Amniotic stem cell (primary cell): ENCODE measurements around the gene NNMT.
"Not testable (repeated sequence)": the region's sequence is repeated elsewhere in the genome, so short reads cannot be mapped to it uniquely, and the experiment has no call there.

ENCODE experiments used
- DNase-seq: peaks from one replicate; lab custom pipeline; 2025; lab: John Stamatoyannopoulos, UW

Gene NNMT

DNA sequence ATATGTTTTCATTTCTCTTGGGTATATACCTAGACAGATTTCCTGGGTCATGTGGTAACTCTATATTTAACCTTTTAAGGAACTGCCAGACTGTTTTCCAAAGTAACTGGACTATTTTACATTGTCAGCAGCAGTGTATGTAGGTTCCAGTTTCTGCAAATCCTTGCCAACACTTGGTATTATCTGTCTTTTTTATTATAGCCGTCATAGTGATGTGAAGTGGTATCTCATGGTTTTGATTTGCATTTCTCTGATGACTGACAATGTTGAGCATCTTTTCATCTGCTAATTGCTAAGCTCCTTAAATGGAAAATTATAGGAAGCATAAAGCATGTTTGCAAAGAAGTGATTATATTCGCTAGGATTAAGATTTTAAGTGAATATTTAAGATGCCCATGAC lies 13.9 kb downstream of the NNMT start:
- DNase-seq = no peak

DNA sequence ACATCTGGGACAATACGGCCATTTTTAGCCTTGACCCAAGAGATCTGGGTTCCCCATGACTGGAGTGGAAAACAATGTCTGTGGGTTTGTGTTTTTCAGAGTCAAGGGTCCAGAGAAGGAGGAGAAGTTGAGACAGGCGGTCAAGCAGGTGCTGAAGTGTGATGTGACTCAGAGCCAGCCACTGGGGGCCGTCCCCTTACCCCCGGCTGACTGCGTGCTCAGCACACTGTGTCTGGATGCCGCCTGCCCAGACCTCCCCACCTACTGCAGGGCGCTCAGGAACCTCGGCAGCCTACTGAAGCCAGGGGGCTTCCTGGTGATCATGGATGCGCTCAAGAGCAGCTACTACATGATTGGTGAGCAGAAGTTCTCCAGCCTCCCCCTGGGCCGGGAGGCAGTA lies 15.7 kb downstream of the NNMT start:
- no peak for DNase-seq

DNA sequence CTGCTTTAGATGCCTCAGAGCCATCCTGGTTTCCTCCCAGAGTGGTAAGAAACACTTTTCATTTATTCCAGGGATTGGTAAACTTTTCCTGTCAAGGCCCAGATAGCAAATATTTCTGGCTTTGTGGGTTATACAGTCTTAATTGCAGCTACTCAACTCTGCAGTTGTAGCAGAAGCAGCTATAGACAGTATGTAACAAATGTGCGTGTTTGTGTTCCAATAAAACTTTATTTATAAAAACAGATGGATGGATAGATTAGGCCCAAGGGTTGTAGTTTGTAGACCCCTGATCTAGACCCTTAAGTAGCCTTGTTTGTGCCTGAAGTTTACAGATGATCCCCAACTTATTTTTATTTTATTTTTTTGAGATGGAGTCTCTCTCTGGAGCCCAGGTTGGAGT lies 17.9 kb downstream of the NNMT start:
- DNase-seq = no peak

DNA sequence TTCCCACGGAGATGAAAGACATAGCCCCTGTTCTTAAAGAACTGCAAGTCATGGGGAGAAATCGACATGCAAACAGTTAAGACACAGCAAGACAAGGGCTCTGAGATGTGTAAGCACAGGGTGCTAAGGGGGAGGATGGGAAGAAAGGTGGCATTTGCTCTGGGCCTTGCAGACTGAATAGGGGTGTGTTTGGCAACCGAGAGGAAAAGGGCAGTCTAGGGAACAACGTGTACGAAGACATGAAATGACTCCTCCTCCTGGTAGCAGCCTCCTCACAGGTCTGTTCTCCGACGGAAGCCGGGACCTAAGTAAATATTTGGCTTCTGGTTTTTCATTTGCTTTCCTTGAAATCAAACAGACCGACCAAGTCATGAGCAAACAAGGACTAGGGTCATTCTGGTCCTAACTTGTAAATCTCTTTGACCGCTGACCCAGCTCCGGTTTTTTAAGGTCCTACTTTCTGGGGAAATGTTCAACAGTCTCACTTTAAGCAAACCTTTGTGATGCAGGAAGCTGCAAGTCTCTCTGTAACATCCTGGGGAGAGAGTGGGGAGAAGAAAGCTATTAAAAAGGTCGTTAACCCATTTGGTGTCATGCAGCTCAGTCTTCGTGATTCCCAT lies 19.7 kb downstream of the NNMT start:
- DNase-seq = no peak

DNA sequence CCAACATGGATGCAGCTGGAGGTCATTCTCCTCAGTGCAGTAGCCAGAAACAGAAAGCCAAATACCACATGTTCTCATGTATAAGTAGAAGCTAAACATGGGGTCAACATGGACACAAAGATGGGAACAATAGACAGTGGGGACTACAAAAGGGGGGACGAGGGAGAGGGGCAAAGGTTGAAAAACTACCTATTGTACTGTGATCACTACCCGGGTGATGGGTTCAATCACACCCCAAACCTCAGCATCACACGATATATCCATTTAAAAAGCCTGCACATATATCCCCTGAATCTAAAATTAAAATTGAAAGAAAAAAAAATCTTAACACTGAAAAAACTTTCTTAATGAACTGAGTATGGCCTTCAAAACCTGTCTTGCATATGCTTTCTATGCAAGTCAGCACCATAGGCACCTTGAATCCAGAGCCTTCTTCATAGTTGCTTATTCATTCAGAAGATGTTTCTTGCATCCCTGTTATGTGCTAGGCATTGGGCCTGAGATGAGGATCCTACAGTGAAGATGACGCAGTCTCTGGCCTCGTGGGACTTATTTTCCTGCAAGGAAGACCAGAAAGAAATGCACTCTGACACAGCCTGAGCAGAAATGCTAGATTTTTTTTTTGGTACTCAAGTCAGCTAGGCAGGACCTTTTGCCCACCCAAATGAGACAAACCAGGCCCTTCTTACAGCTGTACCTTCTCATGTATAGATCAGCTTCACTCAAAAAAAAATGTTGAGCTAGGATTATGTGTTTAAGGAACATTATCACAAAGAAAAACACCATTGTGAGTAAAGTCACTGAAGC lies 21.0 kb downstream of the NNMT start:
- no peak for DNase-seq

DNA sequence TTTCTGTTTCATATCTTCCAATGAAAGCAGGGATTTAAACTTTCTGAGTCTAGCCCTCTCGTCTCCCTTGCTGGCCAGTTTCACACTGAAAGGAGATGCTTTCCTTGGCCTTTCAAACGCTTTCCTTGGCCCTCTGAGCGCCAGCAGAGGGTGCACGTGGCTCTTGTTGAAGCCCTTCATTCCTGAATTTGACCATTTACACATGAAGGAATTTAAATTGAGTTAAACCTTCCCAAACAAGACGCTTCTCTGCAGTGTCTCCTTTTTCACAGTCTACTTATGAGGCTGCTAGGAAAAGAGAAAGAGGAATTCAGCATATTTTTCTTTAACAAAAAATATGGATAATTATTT lies 21.6 kb downstream of the NNMT start:
- DNase-seq = no peak

DNA sequence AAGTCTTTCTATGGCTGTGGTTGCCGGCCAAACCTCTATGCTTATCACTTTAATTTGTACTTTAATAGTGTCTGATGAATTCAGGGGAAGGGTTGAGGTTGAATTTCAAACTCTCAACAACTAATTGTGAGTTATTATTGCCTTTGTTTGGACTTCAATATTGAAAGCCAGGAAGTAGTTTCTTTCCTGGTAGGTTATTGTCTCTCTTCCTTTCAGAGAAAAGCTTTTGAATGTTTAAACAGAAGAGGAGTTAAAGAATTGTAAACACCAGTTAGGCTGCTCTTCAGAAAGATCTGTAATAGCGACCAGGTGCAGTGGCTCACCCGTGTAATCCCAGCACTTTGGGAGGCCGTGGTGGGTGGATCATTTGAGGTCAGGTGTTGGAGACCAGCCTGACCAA lies 22.2 kb downstream of the NNMT start:
- no peak for DNase-seq

DNA sequence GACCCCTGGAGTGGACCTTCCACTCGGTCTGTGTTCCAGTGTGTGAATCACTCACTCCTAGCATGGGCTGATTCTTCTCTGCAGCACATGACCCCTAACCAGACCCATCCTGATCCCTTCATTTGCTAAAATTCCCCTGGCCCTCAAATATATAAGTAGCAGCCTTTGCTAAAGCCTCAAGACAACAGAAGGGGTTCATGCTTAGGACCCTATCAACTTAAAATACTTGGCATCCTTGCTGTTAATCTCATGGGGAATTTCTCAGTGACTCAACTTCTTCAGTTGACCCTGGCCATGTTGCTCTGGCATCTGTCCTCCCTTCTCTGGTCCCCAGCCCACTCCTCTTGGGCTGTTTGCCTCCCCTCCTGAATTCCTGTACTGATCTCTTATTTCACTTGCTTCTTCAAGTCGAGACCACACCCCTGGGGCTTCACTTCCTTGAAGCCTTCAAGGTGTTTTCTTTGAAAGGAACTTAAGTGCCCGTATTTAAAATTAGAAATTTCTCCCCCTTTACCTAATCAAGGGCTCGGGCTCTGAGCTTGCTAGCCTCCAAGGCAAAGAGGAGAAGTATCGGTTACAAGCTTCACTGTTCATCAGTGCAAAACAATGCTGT lies 23.6 kb downstream of the NNMT start:
- no peak for DNase-seq

DNA sequence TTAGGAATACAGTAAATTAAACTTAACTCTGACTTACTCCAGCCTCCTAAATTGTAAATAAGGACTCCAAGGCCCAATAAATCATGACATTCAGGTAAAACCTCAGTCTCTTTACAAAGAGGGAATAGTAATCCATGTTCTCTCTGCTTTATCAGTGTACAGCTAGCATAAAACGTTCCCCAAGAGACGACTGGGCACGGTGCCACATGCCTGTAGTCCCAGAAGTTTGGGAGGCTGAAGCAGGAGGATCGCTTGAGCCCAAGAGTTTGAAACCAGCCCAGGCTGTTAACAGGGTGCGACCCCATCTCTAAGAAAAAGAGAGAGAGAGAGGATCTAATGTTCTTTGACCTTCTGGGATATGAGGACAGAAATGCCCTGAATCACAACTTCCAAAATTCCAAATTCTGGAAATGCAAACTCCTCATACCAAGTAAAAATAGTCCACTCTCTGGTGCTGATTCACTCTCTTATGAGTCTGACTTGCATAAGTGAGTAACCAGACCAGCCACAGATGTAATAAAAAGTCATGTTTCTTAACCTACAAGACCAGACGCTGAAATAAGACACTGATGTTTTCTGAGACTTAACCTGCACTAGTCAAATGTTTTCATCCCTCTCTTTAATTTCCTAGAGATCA lies 25.5 kb downstream of the NNMT start:
- DNase-seq = peak; percentile 17

DNA sequence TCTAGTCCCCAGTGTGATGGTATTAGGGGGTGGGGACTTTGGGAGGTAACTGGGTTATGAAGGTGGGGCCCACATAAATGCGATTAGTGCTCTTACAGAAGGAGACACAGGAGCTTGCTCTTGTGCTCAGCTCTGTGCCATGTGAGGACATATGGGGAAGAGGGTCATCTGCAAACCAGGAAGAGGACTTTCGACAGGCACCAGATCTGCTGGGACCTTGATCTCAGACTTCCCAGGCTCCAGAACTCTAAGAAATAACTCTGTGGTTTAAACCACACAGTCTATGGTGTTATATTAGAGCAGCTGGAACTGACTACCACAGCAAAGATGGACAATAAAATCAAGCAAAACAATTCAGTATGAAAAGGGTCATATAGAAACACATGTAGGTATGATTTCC lies 26.7 kb downstream of the NNMT start:
- DNase-seq = no peak

DNA sequence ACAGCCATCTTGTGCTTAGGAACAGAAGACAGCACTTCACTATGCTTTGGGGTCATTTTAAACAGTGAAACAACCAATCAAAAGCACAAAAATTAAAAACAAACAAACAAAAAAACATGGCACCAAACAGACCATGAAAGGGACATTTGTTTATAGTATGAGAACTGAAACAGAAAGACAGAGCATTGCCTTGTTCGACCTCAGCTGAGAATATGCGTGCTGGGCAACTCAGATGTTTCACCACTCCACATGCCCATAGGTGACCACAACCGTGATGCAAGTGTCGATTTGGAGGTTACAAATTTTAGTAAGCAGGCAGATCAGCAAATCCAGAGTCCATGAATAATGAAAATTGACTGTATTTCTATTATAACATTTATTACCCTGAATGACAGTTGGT lies 30.0 kb downstream of the NNMT start:
- no peak for DNase-seq

DNA sequence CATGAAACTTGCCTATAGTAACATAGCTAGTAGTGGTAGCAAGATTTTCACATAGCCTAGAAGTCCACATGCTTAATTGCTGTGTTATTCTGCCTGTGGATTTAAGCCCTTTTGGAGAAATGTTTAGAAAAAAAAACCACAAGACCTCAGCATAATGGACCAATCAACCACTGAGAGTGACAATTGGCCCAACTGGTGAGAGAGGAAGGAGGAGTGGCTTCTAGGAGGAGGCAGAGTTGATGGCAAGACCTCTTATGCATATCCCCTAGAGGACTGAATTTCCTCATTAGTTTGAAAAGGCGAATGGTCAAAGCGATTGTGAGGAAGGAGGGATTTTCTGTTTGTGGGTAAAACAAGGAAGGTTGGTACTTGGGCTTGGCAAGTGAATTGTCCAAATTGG lies 30.6 kb downstream of the NNMT start:
- no peak for DNase-seq

DNA sequence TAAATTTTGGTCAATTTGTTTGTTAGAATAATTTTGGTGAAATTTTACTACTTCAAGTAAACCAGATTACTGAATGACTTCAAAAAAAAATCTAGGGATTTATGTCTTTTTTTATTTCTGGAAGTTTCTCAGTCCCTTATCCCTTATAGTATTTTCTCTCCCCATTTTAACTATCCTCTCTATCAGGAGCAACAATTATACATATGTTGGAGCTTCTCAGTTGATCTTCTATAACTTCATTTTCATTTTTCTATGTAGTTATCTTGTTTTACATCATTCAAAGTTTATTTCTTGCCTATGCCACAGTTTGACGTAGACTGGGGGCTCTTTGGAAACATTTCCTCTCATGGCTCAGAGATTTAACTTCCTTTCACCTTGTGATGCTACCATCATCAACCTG lies 34.2 kb downstream of the NNMT start:
- DNase-seq = no peak

DNA sequence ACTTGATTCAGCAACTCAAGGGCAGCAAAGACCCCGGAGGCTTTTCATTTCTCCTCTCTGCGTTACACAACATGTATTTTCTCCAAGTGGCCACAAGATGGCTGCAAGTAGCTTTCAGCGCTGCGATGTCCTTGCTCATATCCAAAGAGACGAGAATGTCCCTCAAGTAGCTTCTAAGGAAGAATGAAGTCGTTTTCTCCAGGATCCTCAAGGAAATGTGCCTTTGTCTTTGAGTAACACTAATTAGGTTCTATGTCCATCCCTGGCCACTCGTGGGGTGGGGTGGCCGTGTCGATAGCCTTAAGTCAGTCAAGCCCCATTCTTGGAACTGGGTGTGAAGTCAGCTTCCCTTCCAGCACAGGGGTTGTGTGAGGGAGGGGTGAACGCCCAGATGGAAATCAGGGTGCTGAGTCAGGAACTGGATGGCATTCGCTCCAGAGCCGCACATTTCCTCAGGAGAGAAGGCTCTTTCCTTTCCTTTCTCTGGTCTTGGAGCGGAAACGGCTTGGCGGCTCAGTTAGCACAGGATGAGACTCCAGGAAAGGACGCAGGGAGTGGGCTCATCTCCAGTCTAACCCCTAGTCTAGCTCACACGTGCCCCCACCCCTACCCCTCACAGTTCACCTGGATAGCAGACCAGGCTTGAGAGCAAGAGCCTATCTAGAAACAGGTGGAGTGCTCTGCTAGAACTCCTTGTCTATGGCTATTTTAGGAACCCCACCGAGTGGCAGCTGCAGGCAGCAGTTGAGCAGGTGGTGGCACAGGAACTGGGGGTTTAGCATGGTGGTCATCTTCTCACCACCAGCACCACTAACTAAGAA lies 44.3 kb downstream of the NNMT start:
- DNase-seq = peak; percentile 77

DNA sequence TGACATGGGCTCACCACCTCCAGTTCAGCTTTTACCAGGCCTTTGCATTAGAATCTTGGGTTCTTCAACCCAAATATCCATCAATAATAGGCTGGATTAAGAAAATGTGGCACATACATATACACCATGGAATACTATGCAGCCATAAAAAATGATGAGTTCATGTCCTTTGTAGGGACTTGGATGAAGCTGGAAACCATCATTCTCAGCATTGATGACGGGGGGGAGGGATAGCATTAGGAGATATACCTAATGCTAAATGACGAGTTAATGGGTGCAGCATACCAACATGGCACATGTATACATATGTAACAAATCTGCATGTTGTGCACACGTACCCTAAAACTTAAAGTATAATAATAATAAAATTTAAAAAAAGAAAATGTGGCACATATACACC lies 45.5 kb downstream of the NNMT start:
- DNase-seq = not testable (repeated sequence)

DNA sequence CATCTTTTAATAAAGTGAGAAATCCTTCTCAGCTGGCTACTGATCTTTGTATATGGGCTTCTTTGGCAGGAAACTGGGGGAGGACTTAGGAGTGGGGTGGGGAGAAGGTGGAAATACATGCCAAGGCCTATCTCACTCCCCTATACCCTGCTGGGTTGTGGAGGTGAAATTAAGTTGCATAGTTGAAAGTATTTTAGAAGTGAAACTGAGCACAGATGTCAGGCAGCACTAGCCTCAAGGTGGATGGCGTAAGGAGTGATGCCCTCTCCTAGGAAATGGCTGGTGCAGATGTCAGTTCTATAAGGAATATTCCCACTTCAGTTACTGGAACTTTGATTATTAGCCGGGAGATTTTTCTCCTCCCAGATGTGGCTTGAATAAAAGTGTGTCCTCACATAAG lies 46.3 kb downstream of the NNMT start:
- no peak for DNase-seq

DNA sequence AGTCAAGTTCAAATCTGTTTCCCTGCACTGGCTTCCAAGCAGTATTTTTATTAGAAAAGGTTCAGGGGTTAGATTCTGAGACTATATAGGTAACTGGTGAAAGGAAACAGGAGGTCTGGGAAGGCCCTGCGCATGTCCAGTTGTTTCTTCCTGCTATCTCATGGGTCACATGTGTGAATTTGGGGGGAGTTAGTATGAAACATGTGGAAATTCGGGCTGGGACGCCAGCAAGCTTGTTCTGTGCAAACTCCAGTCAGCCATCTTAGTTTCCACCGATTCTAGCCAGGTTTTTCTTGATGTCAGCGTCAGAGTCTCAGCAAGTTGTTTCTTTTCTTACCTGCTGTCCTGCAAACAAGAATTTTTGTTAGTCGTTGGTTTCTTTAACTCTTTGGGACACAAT lies 46.8 kb downstream of the NNMT start:
- no peak for DNase-seq

DNA sequence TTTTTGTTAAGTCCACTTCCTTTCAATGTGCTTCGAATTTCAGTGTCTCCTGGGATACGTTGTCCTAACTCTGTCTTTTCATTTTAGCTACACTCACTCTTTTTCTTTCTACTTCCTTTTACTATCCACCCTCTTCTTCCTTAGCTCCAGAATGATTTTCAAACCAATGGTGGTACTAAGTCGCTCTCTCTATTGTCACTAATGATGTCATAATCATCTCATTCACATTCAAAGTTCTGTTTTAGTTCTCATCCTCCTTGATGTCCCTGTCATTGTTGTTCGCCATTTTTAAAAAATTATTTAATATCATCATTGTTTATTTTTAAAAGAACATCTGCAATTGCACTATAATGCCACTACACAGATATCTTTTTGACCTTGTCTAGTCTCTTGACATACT lies 47.3 kb downstream of the NNMT start:
- no peak for DNase-seq

DNA sequence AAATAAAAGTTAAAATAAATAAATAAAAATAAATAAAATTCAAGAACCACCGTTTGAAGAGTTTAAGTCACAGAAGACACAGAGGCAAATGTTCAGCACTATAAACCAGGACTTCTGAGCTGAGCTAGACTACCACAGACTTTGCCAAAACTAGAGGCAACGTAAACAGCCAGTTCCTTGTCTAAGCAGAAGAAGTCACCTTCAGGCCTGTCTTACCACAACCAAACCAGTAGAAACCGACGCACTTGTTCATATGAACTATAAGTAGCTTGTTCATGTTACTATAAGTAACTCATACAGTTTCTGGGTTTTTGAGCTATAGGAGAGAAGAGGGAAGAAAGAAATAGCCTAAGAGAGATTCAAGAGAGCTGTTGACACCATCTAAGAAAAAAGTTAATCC lies 48.3 kb downstream of the NNMT start:
- DNase-seq = no peak

DNA sequence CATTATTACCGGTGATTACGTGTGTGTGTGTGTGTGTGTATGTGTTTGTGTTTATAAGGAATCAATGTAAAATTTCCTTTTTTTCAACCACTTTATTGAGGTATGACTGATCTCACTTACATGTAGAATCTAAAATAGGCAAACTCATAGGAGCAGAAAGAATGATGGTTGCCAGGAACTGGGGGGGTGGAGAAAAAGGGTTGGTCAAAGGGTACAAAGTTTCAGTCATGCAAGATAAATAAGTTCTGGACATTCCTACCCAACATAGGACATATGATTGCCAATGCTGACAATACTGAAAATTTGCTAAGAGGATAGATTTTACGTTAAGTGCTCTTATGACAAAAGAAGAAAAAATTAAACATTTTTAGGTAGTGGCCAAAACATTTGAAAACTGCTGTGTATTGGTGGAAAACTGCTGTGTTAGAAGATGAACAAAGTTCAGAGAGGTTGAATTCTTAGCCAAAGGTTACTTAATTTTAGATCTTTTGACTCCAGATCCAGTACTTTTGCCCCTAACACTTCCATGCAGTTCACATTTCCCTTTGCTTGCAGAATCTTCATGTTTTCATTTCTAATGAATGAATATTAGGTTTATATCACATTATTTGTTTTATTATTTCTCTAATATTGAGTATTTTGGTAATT lies 49.5 kb downstream of the NNMT start:
- DNase-seq = no peak

DNA sequence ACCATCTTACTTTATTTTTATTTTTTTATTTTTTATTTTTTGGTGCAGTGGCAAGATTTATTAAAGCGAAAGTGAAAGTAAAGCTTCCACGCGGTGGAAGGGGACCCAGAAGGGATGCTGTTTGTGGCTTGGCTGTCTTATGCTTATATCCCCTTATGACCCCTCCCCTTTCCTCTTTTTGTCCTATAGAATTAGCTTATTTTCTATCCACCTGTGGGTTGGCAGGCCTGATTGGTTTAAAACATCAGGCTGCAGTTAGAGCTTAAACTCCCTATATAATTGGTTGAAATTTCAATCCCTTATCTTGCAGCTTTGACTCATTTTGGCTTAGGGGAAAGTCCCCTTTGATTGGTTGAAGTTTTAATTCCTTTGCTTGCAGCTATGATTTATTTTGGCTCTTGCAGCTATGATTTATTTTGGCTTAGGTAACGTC lies 50.5 kb downstream of the NNMT start:
- no peak for DNase-seq
